Measurements from ENCODE around the gene ANKRD49. TPM values are rescaled to one million over a fixed set of nuclear protein-coding genes. Genes with fewer than 3 reads are reported as not detected.

Gene ANKRD49
- total and polyA plus RNA-seq, 2 donors from 2014 or later, result 12.7 to 17.1 TPM

DNA sequence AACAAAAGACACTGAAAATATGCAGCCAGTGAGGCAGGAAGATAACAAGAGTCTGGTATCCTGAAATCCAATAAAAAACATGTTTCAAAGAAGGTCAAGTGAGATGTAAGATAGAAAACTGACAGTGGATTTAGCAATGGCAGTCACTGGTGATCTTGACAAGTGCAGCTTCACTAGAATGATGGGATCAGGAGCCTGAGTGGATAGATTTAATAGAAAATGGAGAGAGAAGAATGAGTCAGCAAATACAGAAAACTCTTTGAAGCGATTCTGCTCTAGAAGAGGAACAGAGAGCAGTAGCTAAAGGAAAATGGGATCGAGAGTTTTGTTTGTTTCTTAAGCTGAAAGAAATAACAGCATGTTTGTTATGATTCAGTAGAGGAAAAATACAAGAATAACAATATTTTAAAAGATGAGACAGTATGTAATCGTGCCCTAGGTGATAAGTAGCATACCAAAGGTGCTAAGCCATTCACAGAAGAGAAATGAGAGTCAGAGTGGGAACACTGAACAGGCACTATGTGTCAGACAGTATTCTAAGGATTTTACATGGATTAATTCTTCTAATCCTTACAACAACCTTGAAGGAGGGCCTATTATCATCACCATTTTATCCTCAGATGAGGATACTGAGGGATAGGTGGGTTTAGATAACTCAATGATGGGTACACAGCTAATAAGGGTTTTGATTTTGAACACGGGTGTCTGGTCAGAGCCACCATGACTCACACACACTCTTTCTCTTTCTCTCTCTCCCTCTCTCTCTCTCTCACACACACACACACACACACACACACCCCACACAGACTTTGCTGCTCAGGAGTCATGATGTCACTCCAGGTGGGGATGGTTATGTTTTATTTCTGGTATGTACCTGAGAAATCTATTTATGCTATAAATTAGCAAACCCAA lies 36.4 kb upstream of the ANKRD49 start:
- Histone ChIP-seq H3K27ac (ENCODE audit: low read depth in 2 of 2, low read length in 2 of 2) (no peak overlapping the region), H3K4me3 (ENCODE audit: low read length in 3 of 3) (no peak overlapping the region), H3K27me3 (ENCODE audit: control insufficient read depth, insufficient read depth, low read length) (no peaks in the 10 kb centered on the region), H3K36me3 (ENCODE audit: control insufficient read depth in 2 of 3, insufficient read depth in 3 of 3, low read length in 3 of 3) (peaks cover 5 to 12% (median 7%) of the 10 kb centered on the region in 3 donors), H3K4me1 (ENCODE audit: control insufficient read depth in 2 of 3, insufficient read depth in 2 of 3, low read depth in 1 of 3, low read length in 3 of 3) (no peaks in the 10 kb centered on the region), H3K9me3 (ENCODE audit: control insufficient read depth in 2 of 3, insufficient read depth in 1 of 3, low read length in 3 of 3) (no peaks in the 10 kb centered on the region), H3K9ac (ENCODE audit: low read length in 3 of 3) (no peak overlapping the region)
- no peak for DNase-seq
- intact Hi-C loops (cut with DNase I), result no loop called here
- FAIRE-seq, result no peak
- TF ChIP-seq, protein P1, sequence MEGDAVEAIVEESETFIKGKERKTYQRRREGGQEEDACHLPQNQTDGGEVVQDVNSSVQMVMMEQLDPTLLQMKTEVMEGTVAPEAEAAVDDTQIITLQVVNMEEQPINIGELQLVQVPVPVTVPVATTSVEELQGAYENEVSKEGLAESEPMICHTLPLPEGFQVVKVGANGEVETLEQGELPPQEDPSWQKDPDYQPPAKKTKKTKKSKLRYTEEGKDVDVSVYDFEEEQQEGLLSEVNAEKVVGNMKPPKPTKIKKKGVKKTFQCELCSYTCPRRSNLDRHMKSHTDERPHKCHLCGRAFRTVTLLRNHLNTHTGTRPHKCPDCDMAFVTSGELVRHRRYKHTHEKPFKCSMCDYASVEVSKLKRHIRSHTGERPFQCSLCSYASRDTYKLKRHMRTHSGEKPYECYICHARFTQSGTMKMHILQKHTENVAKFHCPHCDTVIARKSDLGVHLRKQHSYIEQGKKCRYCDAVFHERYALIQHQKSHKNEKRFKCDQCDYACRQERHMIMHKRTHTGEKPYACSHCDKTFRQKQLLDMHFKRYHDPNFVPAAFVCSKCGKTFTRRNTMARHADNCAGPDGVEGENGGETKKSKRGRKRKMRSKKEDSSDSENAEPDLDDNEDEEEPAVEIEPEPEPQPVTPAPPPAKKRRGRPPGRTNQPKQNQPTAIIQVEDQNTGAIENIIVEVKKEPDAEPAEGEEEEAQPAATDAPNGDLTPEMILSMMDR (IDR thresholded peaks at IDR 0.05; ENCODE audit: borderline replicate concordance, extremely low read depth, insufficient read depth), result no peak

DNA sequence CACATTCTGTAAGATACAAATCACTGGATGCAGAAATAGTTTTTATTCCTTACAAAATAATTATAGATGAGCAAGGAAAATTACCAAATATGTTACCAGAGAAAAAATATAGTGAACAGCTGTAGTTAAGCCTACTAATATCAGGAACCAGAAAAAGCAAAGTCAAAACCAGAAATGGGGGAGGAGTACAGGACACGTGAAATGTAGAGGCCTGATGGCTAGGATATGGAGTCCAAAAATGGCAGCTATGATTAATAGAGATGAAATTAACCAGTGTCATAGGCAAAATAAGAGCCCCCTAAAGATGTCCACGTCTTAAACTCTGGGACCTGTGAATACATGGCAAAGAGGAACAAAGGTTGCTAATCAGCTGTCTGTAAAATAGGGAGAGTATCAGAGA lies 34.2 kb upstream of the ANKRD49 start:
- no peak for FAIRE-seq
- H3K4me1 ChIP-seq (ENCODE audit: control insufficient read depth in 2 of 3, insufficient read depth in 2 of 3, low read depth in 1 of 3, low read length in 3 of 3), result no peaks in the 10 kb centered on the region
- no peak for DNase-seq

DNA sequence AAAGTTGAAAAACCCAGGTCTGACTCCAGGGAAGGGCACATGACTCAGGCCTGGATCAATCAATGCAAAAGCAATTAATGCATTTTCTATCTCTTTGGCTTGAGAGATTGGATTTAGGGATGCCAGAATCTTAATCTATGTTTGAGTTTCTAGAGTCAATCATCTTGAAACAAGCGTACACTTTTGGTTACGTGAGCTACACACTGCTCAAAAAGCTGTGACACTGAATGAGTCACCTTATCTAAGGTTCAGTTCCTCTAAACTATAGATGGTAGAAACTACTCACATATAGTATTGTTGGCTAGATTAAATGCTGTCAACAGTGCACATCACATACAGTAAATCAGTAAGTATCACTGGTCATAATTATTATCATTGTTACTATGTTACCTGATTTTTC lies 24.4 kb upstream of the ANKRD49 start:
- DNase-seq, result no peak
- FAIRE-seq, result no peak
- no peaks in the 10 kb centered on the region for H3K4me1 ChIP-seq (ENCODE audit: control insufficient read depth in 2 of 3, insufficient read depth in 2 of 3, low read depth in 1 of 3, low read length in 3 of 3)
- no peaks in the 10 kb centered on the region for H3K27me3 ChIP-seq (ENCODE audit: control insufficient read depth, insufficient read depth, low read length)
- H3K9me3 ChIP-seq (ENCODE audit: control insufficient read depth in 2 of 3, insufficient read depth in 1 of 3, low read length in 3 of 3), result no peaks in the 10 kb centered on the region
- no peak overlapping the region for H3K4me3 ChIP-seq (ENCODE audit: low read length in 3 of 3)
- no peak overlapping the region for H3K27ac ChIP-seq (ENCODE audit: low read depth in 2 of 2, low read length in 2 of 2)
- intact Hi-C loops (cut with DNase I), result no loop called here
- TF ChIP-seq, protein P1 (IDR thresholded peaks at IDR 0.05; ENCODE audit: borderline replicate concordance, extremely low read depth, insufficient read depth), result no peak
- no peak overlapping the region for H3K9ac ChIP-seq (ENCODE audit: low read length in 3 of 3)
- peaks cover 3 to 13% (median 6%) of the 10 kb centered on the region in 3 donors for H3K36me3 ChIP-seq (ENCODE audit: control insufficient read depth in 2 of 3, insufficient read depth in 3 of 3, low read length in 3 of 3)

More for the DNA sequence above, 34.2 kb upstream of the ANKRD49 start:
- intact Hi-C loops (cut with DNase I), result no loop called here
- Histone ChIP-seq H3K9ac (ENCODE audit: low read length in 3 of 3) (no peak overlapping the region), H3K27ac (ENCODE audit: low read depth in 2 of 2, low read length in 2 of 2) (no peak overlapping the region), H3K27me3 (ENCODE audit: control insufficient read depth, insufficient read depth, low read length) (no peaks in the 10 kb centered on the region), H3K36me3 (ENCODE audit: control insufficient read depth in 2 of 3, insufficient read depth in 3 of 3, low read length in 3 of 3) (peaks cover 5 to 12% (median 7%) of the 10 kb centered on the region in 3 donors), H3K9me3 (ENCODE audit: control insufficient read depth in 2 of 3, insufficient read depth in 1 of 3, low read length in 3 of 3) (no peaks in the 10 kb centered on the region), H3K4me3 (ENCODE audit: low read length in 3 of 3) (no peak overlapping the region)
- TF ChIP-seq, protein P1 (IDR thresholded peaks at IDR 0.05; ENCODE audit: borderline replicate concordance, extremely low read depth, insufficient read depth), result no peak

Data from kidney (tissue), 14 donors.